Astrocyte (in vitro differentiated cells and primary cell): ENCODE results near the gene FAM209B.

ENCODE experiments used
- EZH2 ChIP-seq: IDR thresholded peaks from 2 replicates; pipeline ENCODE4 v1.6.1; 2012; ENCODE audit warnings: mild to moderate bottlenecking, low read length, inconsistent platforms; ENCODE audit not compliant: insufficient read depth
- TF ChIP-seq, protein P1 (sequence below): IDR thresholded peaks from 2 replicates; pipeline ENCODE4 v1.5.1; 2011; ENCODE audit warnings: low read depth, mild to moderate bottlenecking, inconsistent platforms, low read length, moderate library complexity; ENCODE audit not compliant: insufficient read depth

DNA sequence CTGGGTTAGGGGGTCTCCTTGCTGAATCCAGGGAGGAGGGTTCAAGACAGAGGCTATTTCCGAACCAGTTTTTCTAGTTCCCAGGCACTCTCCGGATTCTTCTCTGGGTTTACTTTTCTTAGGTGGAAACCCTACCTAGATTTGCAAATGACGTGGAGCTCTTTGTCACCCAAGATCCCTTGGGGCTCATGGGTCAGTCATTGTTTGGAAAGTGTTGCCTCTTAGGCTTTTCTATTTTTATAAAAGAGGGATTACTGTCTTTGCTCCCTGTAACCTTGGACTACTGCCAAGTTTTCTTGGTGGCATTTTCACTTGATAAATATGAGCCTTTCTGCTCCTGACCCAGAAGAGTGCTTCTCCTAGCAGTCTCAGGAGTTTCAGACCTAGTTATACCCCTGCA, 33.6 kb downstream of the FAM209B start:
- TF ChIP-seq, protein P1, sequence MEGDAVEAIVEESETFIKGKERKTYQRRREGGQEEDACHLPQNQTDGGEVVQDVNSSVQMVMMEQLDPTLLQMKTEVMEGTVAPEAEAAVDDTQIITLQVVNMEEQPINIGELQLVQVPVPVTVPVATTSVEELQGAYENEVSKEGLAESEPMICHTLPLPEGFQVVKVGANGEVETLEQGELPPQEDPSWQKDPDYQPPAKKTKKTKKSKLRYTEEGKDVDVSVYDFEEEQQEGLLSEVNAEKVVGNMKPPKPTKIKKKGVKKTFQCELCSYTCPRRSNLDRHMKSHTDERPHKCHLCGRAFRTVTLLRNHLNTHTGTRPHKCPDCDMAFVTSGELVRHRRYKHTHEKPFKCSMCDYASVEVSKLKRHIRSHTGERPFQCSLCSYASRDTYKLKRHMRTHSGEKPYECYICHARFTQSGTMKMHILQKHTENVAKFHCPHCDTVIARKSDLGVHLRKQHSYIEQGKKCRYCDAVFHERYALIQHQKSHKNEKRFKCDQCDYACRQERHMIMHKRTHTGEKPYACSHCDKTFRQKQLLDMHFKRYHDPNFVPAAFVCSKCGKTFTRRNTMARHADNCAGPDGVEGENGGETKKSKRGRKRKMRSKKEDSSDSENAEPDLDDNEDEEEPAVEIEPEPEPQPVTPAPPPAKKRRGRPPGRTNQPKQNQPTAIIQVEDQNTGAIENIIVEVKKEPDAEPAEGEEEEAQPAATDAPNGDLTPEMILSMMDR, result no peak
- no peak for TF ChIP-seq EZH2
